CD14-positive monocyte (primary cell): ENCODE results near the gene TSN. TPM values are rescaled to one million over a fixed set of nuclear protein-coding genes. Genes with fewer than 3 reads are reported as not detected.
A peak's percentile ranks its signal among the peaks of the same experiment; 100 is the strongest.

Experiments
- DNase-seq, 3 donors: peaks; one replicate each; pipeline ENCODE4 v3.0.0-alpha.2; 2011 to 2022
- H2AFZ ChIP-seq: 2 replicates; pipeline ENCODE4 v1.6.0; 2012; ENCODE audit warnings: mild to moderate bottlenecking, low read depth, low read length, inconsistent platforms; ENCODE audit not compliant: insufficient read depth, poor library complexity, severe bottlenecking
- H3K27ac ChIP-seq, 2 donors: 1 replicate in 1 of 2; 2 replicates in 1 of 2; pipeline ENCODE4 v1.5.1; 2012 to 2013; ENCODE audit warnings: low read length in 2 of 2, control low read depth in 1 of 2, inconsistent platforms in 1 of 2, low read depth in 1 of 2, mild to moderate bottlenecking in 1 of 2
- H3K27me3 ChIP-seq, 2 donors: one replicate each; pipeline versions ENCODE4 v1.6.0 to v1.6.1; 2011 to 2013; ENCODE audit warnings: low read length in 2 of 2; ENCODE audit not compliant: control insufficient read depth in 2 of 2, insufficient read depth in 2 of 2
- H3K36me3 ChIP-seq, 2 donors: replicated peaks in 1 of 2; 1 replicate in 1 of 2; 2 replicates in 1 of 2; pipeline versions ENCODE4 v1.5.1 to v1.6.1; 2012 to 2013; ENCODE audit warnings: low read length in 2 of 2, control low read depth in 1 of 2, inconsistent platforms in 1 of 2, mild to moderate bottlenecking in 1 of 2; ENCODE audit not compliant: insufficient read depth in 2 of 2, control insufficient read depth in 1 of 2
- H3K4me1 ChIP-seq, 2 donors: 1 replicate in 1 of 2; 2 replicates in 1 of 2; pipeline versions ENCODE4 v1.5.1 to v1.6.1; 2012 to 2013; ENCODE audit warnings: low read length in 2 of 2, control low read depth in 1 of 2, inconsistent platforms in 1 of 2, mild to moderate bottlenecking in 1 of 2, moderate library complexity in 1 of 2; ENCODE audit not compliant: insufficient read depth in 2 of 2, control insufficient read depth in 1 of 2
- H3K4me2 ChIP-seq: replicated peaks from 2 replicates; pipeline ENCODE3; 2012; ENCODE audit warnings: low read length, moderate library complexity, mild to moderate bottlenecking; ENCODE audit not compliant: poor library complexity, severe bottlenecking; ENCODE audit errors: extremely low read depth
- H3K4me3 ChIP-seq, 3 experiments: fragments of 200-600 bp in 1 of 3; sonication (generic) in 1 of 3; replicated peaks in 1 of 3; 1 replicate in 2 of 3; 2 replicates in 1 of 3; pipeline ENCODE4 v1.5.1; 2011 to 2013; ENCODE audit warnings: low read length in 3 of 3, mild to moderate bottlenecking in 3 of 3, control low read depth in 2 of 3, low read depth in 2 of 3, inconsistent platforms in 1 of 3, moderate library complexity in 1 of 3
- H3K79me2 ChIP-seq: 2 replicates; pipeline ENCODE4 v1.6.0; 2012; ENCODE audit warnings: mild to moderate bottlenecking, control low read depth, inconsistent platforms, low read length, moderate library complexity; ENCODE audit not compliant: insufficient read depth
- H3K9ac ChIP-seq: 2 replicates; pipeline ENCODE4 v1.6.0; 2017; ENCODE audit warnings: low read length, mild to moderate bottlenecking; ENCODE audit not compliant: insufficient read depth, poor library complexity, severe bottlenecking
- H3K9me3 ChIP-seq, 2 donors: replicated peaks in 1 of 2; 1 replicate in 1 of 2; 2 replicates in 1 of 2; pipeline versions ENCODE4 v1.5.1 to v1.6.1; 2012 to 2013; ENCODE audit warnings: low read length in 2 of 2, control low read depth in 1 of 2; ENCODE audit not compliant: control insufficient read depth in 1 of 2, insufficient read depth in 1 of 2
- H4K20me1 ChIP-seq: 2 replicates; pipeline ENCODE4 v1.6.0; 2012; ENCODE audit warnings: mild to moderate bottlenecking, low read length, control low read depth, moderate library complexity; ENCODE audit not compliant: insufficient read depth
- H3K27ac Mint-ChIP-seq, 7 donors: one replicate each; pipeline ENCODE4 v1.8.0; 2020; ENCODE audit warnings: mild to moderate bottlenecking in 7 of 7, mixed read lengths in 7 of 7, moderate library complexity in 6 of 7, inconsistent platforms in 2 of 7
- H3K27me3 Mint-ChIP-seq, 3 donors: one replicate each; pipeline ENCODE4 v1.8.0; 2021 to 2022; ENCODE audit warnings: low read depth in 3 of 3, mild to moderate bottlenecking in 3 of 3, mixed read lengths in 3 of 3, moderate library complexity in 3 of 3, inconsistent platforms in 1 of 3
- H3K36me3 Mint-ChIP-seq, 2 donors: one replicate each; pipeline ENCODE4 v1.8.0; 2020; ENCODE audit warnings: mixed read lengths in 2 of 2, inconsistent platforms in 1 of 2, mild to moderate bottlenecking in 1 of 2
- H3K4me1 Mint-ChIP-seq: one replicate; pipeline ENCODE4 v1.8.0; 2020; ENCODE audit warnings: mild to moderate bottlenecking, mixed read lengths
- H3K4me3 Mint-ChIP-seq, 2 donors: one replicate each; pipeline ENCODE4 v1.8.0; 2020; ENCODE audit warnings: mild to moderate bottlenecking in 2 of 2, mixed read lengths in 2 of 2, moderate library complexity in 1 of 2
- H3K9me3 Mint-ChIP-seq, 7 donors: one replicate each; pipeline ENCODE4 v1.8.0; 2020 to 2022; ENCODE audit warnings: mixed read lengths in 7 of 7, mild to moderate bottlenecking in 6 of 7, moderate library complexity in 6 of 7, inconsistent platforms in 2 of 7
- CTCF ChIP-seq: fragments of 200-600 bp; IDR thresholded peaks from one replicate; pipeline ENCODE4 v1.8.0; 2022; ENCODE audit warnings: antibody characterized with exemption, mild to moderate bottlenecking
- WGBS: methylation state at CpG from one replicate; pipeline ENCODE4 v1.1.5; 2013; ENCODE audit warnings: missing lambda C conversion rate; ENCODE audit not compliant: insufficient coverage; 5-methylcytosine and 5-hydroxymethylcytosine counted together
- intact Hi-C, 2 donors: fragments of 100-400 bp; cut with micrococcal nuclease; formaldehyde crosslinking; loops; one replicate each; pipeline versions ENCODE4 v1.15.0 to v1.15.1; 2023
- polyA plus RNA-seq, 3 donors: library from polyadenylated mRNA; depleted of rRNA in 1 of 3; unstranded in 2 of 3; stranded (reverse) in 1 of 3; fragments of 300-500 nt in 2 of 3; fragments of >200 nt in 1 of 3; fragmentation: Illumina TruSeq in 2 of 3; gene quantifications; 1 replicate in 2 of 3; 2 replicates in 1 of 3; pipeline ENCODE4 v1.2.3, GENCODE V29; 2012 to 2021

Gene TSN
- polyA plus RNA-seq, 3 donors: 12.2 to 66.5 (median 65.5) TPM

- Mint-ChIP-seq H3K27me3 (no peaks in the 10 kb centered on the region), H3K9me3 (no peaks in the 10 kb centered on the region), H3K4me1 (peaks cover 17% of the 10 kb centered on the region), H3K36me3 (peaks cover 15 to 29% of the 10 kb centered on the region in 2 donors), H3K4me3 (no peak overlapping the region), H3K27ac (peak overlapping the region in 1 of 7 donors; percentile 59)
- peaks cover 17 to 21% of the 10 kb centered on the region in 2 donors for H3K36me3 ChIP-seq
- no peaks in the 10 kb centered on the region for H4K20me1 ChIP-seq
- H3K9me3 ChIP-seq: no peaks in the 10 kb centered on the region
- H3K27ac ChIP-seq: no peak overlapping the region
- no peak for TF ChIP-seq CTCF
- 95% methylated on average over 5 of the region's 5 CpGs for WGBS
- no peaks in the 10 kb centered on the region for H3K27me3 ChIP-seq
- peaks cover 6 to 13% of the 10 kb centered on the region in 2 donors for H3K4me1 ChIP-seq
- H3K79me2 ChIP-seq: no peaks in the 10 kb centered on the region
- H3K4me2 ChIP-seq: no peak overlapping the region
- intact Hi-C loops: no loop called here
- no peak overlapping the region for H3K9ac ChIP-seq
- no peak overlapping the region for H3K4me3 ChIP-seq
- no peak for DNase-seq
- no peak overlapping the region for H2AFZ ChIP-seq
Measured at GRCh38 chr2:121723316-121723715, 32.1 kb upstream of the TSN start.

GRCh38 chr2:121727332-121727731 lies 28.1 kb upstream of the TSN start:
- no peak overlapping the region for H3K4me3 Mint-ChIP-seq
- H3K4me1 Mint-ChIP-seq: peaks cover 7% of the 10 kb centered on the region
- H3K27me3 Mint-ChIP-seq: no peaks in the 10 kb centered on the region
- no peak for DNase-seq
- H3K79me2 ChIP-seq: peaks cover 4% of the 10 kb centered on the region
- 100% methylated on average over 1 of the region's 2 CpGs for WGBS
- peaks cover 52 to 61% of the 10 kb centered on the region in 2 donors for H3K36me3 ChIP-seq
- H3K4me2 ChIP-seq: no peak overlapping the region
- no peaks in the 10 kb centered on the region for H3K27me3 ChIP-seq
- no peak overlapping the region for H3K27ac ChIP-seq
- no peak overlapping the region for H3K4me3 ChIP-seq
- no peak overlapping the region for H2AFZ ChIP-seq
- TF ChIP-seq CTCF: no peak
- intact Hi-C loops: no loop called here
- H3K9me3 ChIP-seq: no peaks in the 10 kb centered on the region
- no peaks in the 10 kb centered on the region for H3K9me3 Mint-ChIP-seq
- peaks cover 51 to 69% of the 10 kb centered on the region in 2 donors for H3K36me3 Mint-ChIP-seq
- H3K9ac ChIP-seq: no peak overlapping the region
- H4K20me1 ChIP-seq: no peaks in the 10 kb centered on the region
- peaks cover 2 to 5% of the 10 kb centered on the region in 2 donors for H3K4me1 ChIP-seq
- H3K27ac Mint-ChIP-seq: peak overlapping the region in 1 of 7 donors; percentile 38
